ENCODE measurements around the gene MPHOSPH6.

DNA sequence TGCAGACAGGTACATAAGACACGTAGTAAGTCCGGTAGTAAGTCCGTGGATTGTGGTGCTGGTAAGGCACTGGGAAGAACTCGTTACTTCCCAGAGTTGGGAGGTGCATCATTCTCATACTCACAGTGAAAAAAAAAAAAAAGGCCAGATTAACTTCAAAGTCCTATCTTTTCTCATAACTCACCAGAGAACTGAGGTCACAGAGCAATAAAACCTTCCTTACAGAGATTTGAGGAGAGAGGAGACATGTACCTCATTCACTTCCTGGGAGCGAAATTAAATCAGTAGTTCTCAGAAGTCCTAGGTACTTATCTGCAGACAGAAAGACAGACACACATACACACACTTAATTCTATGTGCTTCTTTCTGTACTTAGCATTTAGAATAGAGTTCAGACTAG is 22.5 kb downstream of the MPHOSPH6 start:
- TF ChIP-seq, protein P1, sequence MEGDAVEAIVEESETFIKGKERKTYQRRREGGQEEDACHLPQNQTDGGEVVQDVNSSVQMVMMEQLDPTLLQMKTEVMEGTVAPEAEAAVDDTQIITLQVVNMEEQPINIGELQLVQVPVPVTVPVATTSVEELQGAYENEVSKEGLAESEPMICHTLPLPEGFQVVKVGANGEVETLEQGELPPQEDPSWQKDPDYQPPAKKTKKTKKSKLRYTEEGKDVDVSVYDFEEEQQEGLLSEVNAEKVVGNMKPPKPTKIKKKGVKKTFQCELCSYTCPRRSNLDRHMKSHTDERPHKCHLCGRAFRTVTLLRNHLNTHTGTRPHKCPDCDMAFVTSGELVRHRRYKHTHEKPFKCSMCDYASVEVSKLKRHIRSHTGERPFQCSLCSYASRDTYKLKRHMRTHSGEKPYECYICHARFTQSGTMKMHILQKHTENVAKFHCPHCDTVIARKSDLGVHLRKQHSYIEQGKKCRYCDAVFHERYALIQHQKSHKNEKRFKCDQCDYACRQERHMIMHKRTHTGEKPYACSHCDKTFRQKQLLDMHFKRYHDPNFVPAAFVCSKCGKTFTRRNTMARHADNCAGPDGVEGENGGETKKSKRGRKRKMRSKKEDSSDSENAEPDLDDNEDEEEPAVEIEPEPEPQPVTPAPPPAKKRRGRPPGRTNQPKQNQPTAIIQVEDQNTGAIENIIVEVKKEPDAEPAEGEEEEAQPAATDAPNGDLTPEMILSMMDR (IDR thresholded peaks at IDR 0.05) = no peak
- no peak for TF ChIP-seq POLR2A (IDR thresholded peaks at IDR 0.05)
